DOHH2 (cell line): ENCODE results near the gene TMUB2.
"Not testable (repeated sequence)": the region's sequence is repeated elsewhere in the genome, so short reads cannot be mapped to it uniquely, and the experiment has no call there.

ENCODE experiments used
- H3F3A ChIP-seq: fragments of 200-600 bp; sonication (generic), shearing (Covaris generic); 2 replicates; pipeline ENCODE4 v1.6.0; 2016; ENCODE audit warnings: antibody characterized with exemption, mild to moderate bottlenecking; ENCODE audit not compliant: control insufficient read depth, insufficient read depth
- H3K27ac ChIP-seq: fragments of 200-600 bp; sonication (generic); 2 replicates; pipeline ENCODE4 v1.5.1; 2014; ENCODE audit warnings: low read depth, mild to moderate bottlenecking, low read length, moderate library complexity
- H3K27me3 ChIP-seq: fragments of 200-600 bp; sonication (generic); 2 replicates; pipeline ENCODE4 v1.6.1; 2014; ENCODE audit warnings: mild to moderate bottlenecking, low read length, mixed read lengths; ENCODE audit not compliant: control insufficient read depth
- H3K36me3 ChIP-seq: fragments of 200-600 bp; sonication (generic); 2 replicates; pipeline ENCODE4 v1.6.1; 2014; ENCODE audit warnings: mild to moderate bottlenecking, low read length, moderate library complexity, mixed read lengths; ENCODE audit not compliant: control insufficient read depth
- H3K4me1 ChIP-seq: fragments of 200-600 bp; sonication (generic); 2 replicates; pipeline ENCODE4 v1.6.1; 2014; ENCODE audit warnings: mild to moderate bottlenecking, low read length, mixed read lengths; ENCODE audit not compliant: control insufficient read depth
- H3K4me2 ChIP-seq: fragments of 200-600 bp; sonication (generic); 2 replicates; pipeline ENCODE4 v1.6.0; 2014; ENCODE audit warnings: mild to moderate bottlenecking, low read length, moderate library complexity
- H3K4me3 ChIP-seq: fragments of 200-600 bp; sonication (generic); 2 replicates; pipeline ENCODE4 v1.5.1; 2014; ENCODE audit warnings: mild to moderate bottlenecking, low read length, mixed read lengths
- H3K79me2 ChIP-seq: fragments of 200-600 bp; sonication (generic); 2 replicates; pipeline ENCODE4 v1.6.1; 2014; ENCODE audit warnings: mild to moderate bottlenecking, low read length, mixed read lengths; ENCODE audit not compliant: control insufficient read depth
- H3K9me2 ChIP-seq: fragments of 200-600 bp; sonication (generic); replicated peaks from 2 replicates; pipeline ENCODE4 v1.6.1; 2014; ENCODE audit warnings: mild to moderate bottlenecking, low read length, mixed read lengths; ENCODE audit not compliant: control insufficient read depth
- H3K9me3 ChIP-seq: fragments of 200-600 bp; sonication (generic); 2 replicates; pipeline ENCODE4 v1.6.1; 2014; ENCODE audit warnings: antibody characterized with exemption, low read length, mixed read lengths; ENCODE audit not compliant: control insufficient read depth, insufficient read depth
- H4K20me1 ChIP-seq: fragments of 200-600 bp; sonication (generic); 2 replicates; pipeline ENCODE4 v1.6.0; 2014; ENCODE audit warnings: low read depth, mild to moderate bottlenecking, antibody characterized with exemption, low read length, moderate library complexity; ENCODE audit not compliant: control insufficient read depth, insufficient read depth
- CTCF ChIP-seq: fragments of 200-600 bp; sonication (generic); IDR thresholded peaks from one replicate; pipeline ENCODE4 v1.5.1; 2014; ENCODE audit warnings: antibody characterized with exemption, mild to moderate bottlenecking, low read depth, low read length; ENCODE audit not compliant: poor library complexity, severe bottlenecking
- EZH2phosphoT487 ChIP-seq: fragments of 200-600 bp; sonication (generic); IDR thresholded peaks from 2 replicates; pipeline ENCODE4 v1.6.1; 2017; ENCODE audit warnings: borderline replicate concordance, mild to moderate bottlenecking, antibody characterized with exemption, low read length, moderate library complexity, mixed read lengths

TMUB2 gene

GRCh38 chr17:44233582-44233981, 46.8 kb downstream of the TMUB2 start:
- no peaks in the 10 kb centered on the region for H3K27me3 ChIP-seq
- no peak overlapping the region for H3K4me2 ChIP-seq
- no peaks in the 10 kb centered on the region for H3K79me2 ChIP-seq
- H3K9me3 ChIP-seq, result no peaks in the 10 kb centered on the region
- no peaks in the 10 kb centered on the region for H4K20me1 ChIP-seq
- no peaks in the 10 kb centered on the region for H3F3A ChIP-seq
- no peak overlapping the region for H3K27ac ChIP-seq
- no peaks in the 10 kb centered on the region for H3K36me3 ChIP-seq
- no peaks in the 10 kb centered on the region for H3K9me2 ChIP-seq
- TF ChIP-seq EZH2phosphoT487 (no peak), CTCF (no peak)
- no peak overlapping the region for H3K4me3 ChIP-seq
- peaks cover 18% of the 10 kb centered on the region for H3K4me1 ChIP-seq

- Histone ChIP-seq H3K36me3 (no peaks in the 10 kb centered on the region), H3K79me2 (no peaks in the 10 kb centered on the region), H3K9me2 (no peaks in the 10 kb centered on the region), H3K4me3 (no peak overlapping the region), H3K9me3 (no peaks in the 10 kb centered on the region), H3K4me1 (peaks cover under 1% of the 10 kb centered on the region), H3K27me3 (no peaks in the 10 kb centered on the region), H4K20me1 (no peaks in the 10 kb centered on the region), H3F3A (0 out of 2 replicates have a peak, but pooled peaks cover 3% of the 10 kb centered on the region), H3K4me2 (no peak overlapping the region), H3K27ac (no peak overlapping the region)
- TF ChIP-seq EZH2phosphoT487, result no peak
- no peak for TF ChIP-seq CTCF
These were observed 48.8 kb downstream of the TMUB2 start for GRCh38 chr17:44235583-44235936.

GRCh38 chr17:44236444-44236991, 49.7 kb downstream of the TMUB2 start:
- Histone ChIP-seq H3K9me2 (no peaks in the 10 kb centered on the region), H3K4me3 (no peak overlapping the region), H4K20me1 (no peaks in the 10 kb centered on the region), H3K36me3 (no peaks in the 10 kb centered on the region), H3K79me2 (no peaks in the 10 kb centered on the region), H3K27me3 (no peaks in the 10 kb centered on the region), H3K27ac (no peak overlapping the region), H3K9me3 (no peaks in the 10 kb centered on the region), H3F3A (peaks cover 7% of the 10 kb centered on the region), H3K4me2 (no peak overlapping the region), H3K4me1 (peaks cover 10% of the 10 kb centered on the region)
- TF ChIP-seq EZH2phosphoT487, result no peak
- no peak for TF ChIP-seq CTCF

GRCh38 chr17:44237886-44238285, 51.1 kb downstream of the TMUB2 start:
- H3K27me3 ChIP-seq, H3K79me2 ChIP-seq, H3K4me3 ChIP-seq, H3F3A ChIP-seq, H3K36me3 ChIP-seq, H3K9me2 ChIP-seq, H3K4me2 ChIP-seq, H3K27ac ChIP-seq, H3K9me3 ChIP-seq, H4K20me1 ChIP-seq: not testable (repeated sequence)
- peaks cover 20% of the 10 kb centered on the region for H3K4me1 ChIP-seq
